ENCODE results near the gene MRPS10.

DNA sequence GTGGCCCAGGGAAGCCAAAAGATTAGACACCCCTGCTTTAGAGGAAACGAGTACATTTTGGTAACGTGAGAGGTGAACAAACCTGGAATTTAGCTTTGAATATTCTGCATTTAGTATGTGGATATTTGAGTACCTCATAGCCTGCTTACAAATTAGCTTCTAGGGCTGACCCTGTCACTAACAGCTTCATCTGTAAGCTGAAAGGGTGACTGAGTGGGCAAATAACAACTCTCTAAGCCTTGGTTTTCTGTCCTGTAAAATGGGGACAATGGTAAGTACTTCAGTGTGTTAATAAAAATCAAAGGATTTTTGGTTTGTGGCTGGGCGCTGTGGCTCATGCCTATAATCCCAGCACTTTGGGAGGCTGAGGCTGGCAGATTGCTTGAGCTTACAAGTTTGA, 14.5 kb downstream of the MRPS10 start:
- TF ChIP-seq, protein P1, sequence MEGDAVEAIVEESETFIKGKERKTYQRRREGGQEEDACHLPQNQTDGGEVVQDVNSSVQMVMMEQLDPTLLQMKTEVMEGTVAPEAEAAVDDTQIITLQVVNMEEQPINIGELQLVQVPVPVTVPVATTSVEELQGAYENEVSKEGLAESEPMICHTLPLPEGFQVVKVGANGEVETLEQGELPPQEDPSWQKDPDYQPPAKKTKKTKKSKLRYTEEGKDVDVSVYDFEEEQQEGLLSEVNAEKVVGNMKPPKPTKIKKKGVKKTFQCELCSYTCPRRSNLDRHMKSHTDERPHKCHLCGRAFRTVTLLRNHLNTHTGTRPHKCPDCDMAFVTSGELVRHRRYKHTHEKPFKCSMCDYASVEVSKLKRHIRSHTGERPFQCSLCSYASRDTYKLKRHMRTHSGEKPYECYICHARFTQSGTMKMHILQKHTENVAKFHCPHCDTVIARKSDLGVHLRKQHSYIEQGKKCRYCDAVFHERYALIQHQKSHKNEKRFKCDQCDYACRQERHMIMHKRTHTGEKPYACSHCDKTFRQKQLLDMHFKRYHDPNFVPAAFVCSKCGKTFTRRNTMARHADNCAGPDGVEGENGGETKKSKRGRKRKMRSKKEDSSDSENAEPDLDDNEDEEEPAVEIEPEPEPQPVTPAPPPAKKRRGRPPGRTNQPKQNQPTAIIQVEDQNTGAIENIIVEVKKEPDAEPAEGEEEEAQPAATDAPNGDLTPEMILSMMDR (IDR thresholded peaks at IDR 0.05), result no peak
- TF ChIP-seq POLR2A (IDR thresholded peaks at IDR 0.05), result no peak

Data from lower leg skin (tissue), 3 donors.